Heart left ventricle (tissue), 16 donors: Measurements from ENCODE around the gene SPATA3. TPM values are rescaled to one million over a fixed set of nuclear protein-coding genes. Genes with fewer than 3 reads are reported as not detected.
"Not testable (repeated sequence)": the region's sequence is repeated elsewhere in the genome, so short reads cannot be mapped to it uniquely, and the experiment has no call there.

Source experiments
- ATAC-seq, 4 donors: fragments of 200-7000 bp; cut with Tn5 transposase; one replicate each; pipeline ENCODE4 v1.9.1; 2020 to 2022; ENCODE audit warnings: moderate library complexity in 4 of 4, mild to moderate bottlenecking in 3 of 4, moderate number of reproducible peaks in 1 of 4
- DNase-seq, 5 donors: peaks; one replicate each; pipeline ENCODE4 v3.0.0-alpha.2; 2020
- H3K27ac ChIP-seq, 12 donors: fragments of 200-600 bp; sonication (generic) in 4 of 12; one replicate each; pipeline versions ENCODE4 v1.5.0 to v1.8.0; 2016 to 2022; ENCODE audit warnings: mild to moderate bottlenecking in 2 of 12
- H3K27me3 ChIP-seq, 9 donors: fragments of 200-600 bp; sonication (generic) in 2 of 9; one replicate each; pipeline versions ENCODE4 v1.5.1 to v1.8.0; 2016 to 2022; ENCODE audit warnings: mild to moderate bottlenecking in 3 of 9
- H3K36me3 ChIP-seq, 9 donors: fragments of 200-600 bp; sonication (generic) in 2 of 9; one replicate each; pipeline versions ENCODE4 v1.5.0 to v1.8.0; 2018 to 2022; ENCODE audit warnings: mild to moderate bottlenecking in 2 of 9
- H3K4me1 ChIP-seq, 12 donors: fragments of 200-600 bp; sonication (generic) in 4 of 12; one replicate each; pipeline versions ENCODE4 v1.5.0 to v1.8.0; 2016 to 2022; ENCODE audit warnings: mild to moderate bottlenecking in 3 of 12
- H3K4me3 ChIP-seq, 12 donors: fragments of 200-600 bp; sonication (generic) in 4 of 12; one replicate each; pipeline versions ENCODE4 v1.5.0 to v1.8.0; 2017 to 2022; ENCODE audit warnings: mild to moderate bottlenecking in 9 of 12, moderate library complexity in 4 of 12
- H3K9me3 ChIP-seq, 12 donors: fragments of 200-600 bp; sonication (generic) in 4 of 12; one replicate each; pipeline versions ENCODE4 v1.5.0 to v1.8.0; 2016 to 2022; ENCODE audit warnings: mild to moderate bottlenecking in 1 of 12
- CTCF ChIP-seq, 12 donors: fragments of 200-600 bp; sonication (generic) in 4 of 12; IDR thresholded peaks; one replicate each; pipeline versions ENCODE4 v1.5.0 to v1.8.0; 2018 to 2022; ENCODE audit warnings: antibody characterized with exemption in 12 of 12, mild to moderate bottlenecking in 5 of 12
- POLR2A ChIP-seq, 2 donors: fragments of 450-650 bp; IDR thresholded peaks; one replicate each; pipeline ENCODE4 v1.6.1; 2017; ENCODE audit warnings: antibody characterized with exemption in 2 of 2, mild to moderate bottlenecking in 2 of 2, moderate library complexity in 2 of 2
- WGBS, 4 donors: extraction: QIAGEN DNeasy Blood & Tissue Kit in 2 of 4; methylation state at CpG; one replicate each; pipeline versions ENCODE4 v1.1.5 to v1.1.7; 2013 to 2018; 5-methylcytosine and 5-hydroxymethylcytosine counted together
- intact Hi-C, 10 donors: fragments of 100-400 bp; cut with DNase I; formaldehyde crosslinking; loops; one replicate each; pipeline versions ENCODE4 v1.11.1 to v1.14.2; 2022
- polyA plus RNA-seq, 2 donors: library from polyadenylated mRNA; stranded (reverse); fragments of 200-250 nt; gene quantifications; one replicate each; pipeline ENCODE4 v1.2.3, GENCODE V29; 2013
- total RNA-seq, 9 donors: library from RNA; depleted of rRNA in 2 of 9; stranded (reverse); fragments of >200 nt in 2 of 9; fragmentation: NEBNext Ultra II Directional in 3 of 9; extraction: Animal tissue kit (Norgen Biotek cat#: 25700) in 3 of 9; gene quantifications; one replicate each; pipeline versions ENCODE4 v1.1.0 to v1.2.4, GENCODE V29; 2016 to 2023
- donor health status: ischemic (EF 13 %, LVEDD 7.1; RV severe dilation, severe dysfunction).
- donor health status: healthy with polysubstance abuse.
- donor health status: DM: no; HTN: yes; CAD: no.
- donor health status: DM: no; HTN: no; CAD: no.
- donor health status: ischemic (EF 25% LVEDD 6.9; RV normal size, moderate dysfunction).
- donor health status: ischemic (EF 25% LVEDD 5.7; RV mildly dilated, moderate dysfunction).
- donor health status: healthy.
- donor health status: DM: yes; HTN: yes; CAD: no.
- donor health status: ischemic (EF 35%, LVEDD 5.7; RV mildly dilated, moderate dysfunction).
- donor health status: nonischemic (EF 11% LVEDD 7.7; RV severe dilation, severe dysfunction).
- donor health status: DM: yes; HTN: yes; CAD: no.
- donor health status: PGD.
- donor health status: ischemic (EF 29% LVEDD 5.4; RV normal size, mild dysfunction).
- donor health status: nonischemic (EF 23%, LVEDD 6.1; RV moderate dilation, normal function).

SPATA3 gene
- total and polyA plus RNA-seq, 11 donors: not detected

GRCh38 chr2:230964136-230964730, 31.7 kb upstream of the SPATA3 start:
- H3K4me3 ChIP-seq: no peak overlapping the region
- H3K9me3 ChIP-seq: no peaks in the 10 kb centered on the region
- intact Hi-C loops: no loop called here
- TF ChIP-seq POLR2A (IDR thresholded peaks at IDR 0.05) (no peak), CTCF (IDR thresholded peaks at IDR 0.05) (no peak)
- H3K27ac ChIP-seq: no peak overlapping the region
- no peaks in the 10 kb centered on the region for H3K36me3 ChIP-seq
- WGBS, 4 donors: 93 to 96% (median 95%) methylated on average over 35 to 36 of the region's 36 CpGs
- ATAC-seq (no peak), DNase-seq (no peak)
- H3K27me3 ChIP-seq: peaks cover 0 to 22% (median 3%) of the 10 kb centered on the region in 9 donors
- H3K4me1 ChIP-seq: no peaks in the 10 kb centered on the region

GRCh38 chr2:230967113-230967512, 28.8 kb upstream of the SPATA3 start:
- DNase-seq (no peak), ATAC-seq (no peak)
- Histone ChIP-seq H3K27me3 (peaks cover 0 to 3% (median 0%) of the 10 kb centered on the region in 9 donors), H3K4me1 (no peaks in the 10 kb centered on the region), H3K9me3 (no peaks in the 10 kb centered on the region), H3K27ac (no peak overlapping the region), H3K36me3 (no peaks in the 10 kb centered on the region), H3K4me3 (no peak overlapping the region)
- TF ChIP-seq CTCF (IDR thresholded peaks at IDR 0.05) (no peak), POLR2A (IDR thresholded peaks at IDR 0.05) (no peak)
- WGBS, 4 donors: 55 to 79% (median 75%) methylated on average over 3 of the region's 3 CpGs
- intact Hi-C loops: no loop called here

- H3K4me3 ChIP-seq, ATAC-seq, H3K9me3 ChIP-seq, DNase-seq, H3K4me1 ChIP-seq, H3K27me3 ChIP-seq, H3K36me3 ChIP-seq, intact Hi-C loops, H3K27ac ChIP-seq: not testable (repeated sequence)
- 90 to 94% (median 93%) methylated on average over 6 of the region's 6 CpGs for WGBS, 4 donors
Measured at GRCh38 chr2:230968314-230968713, 27.6 kb upstream of the SPATA3 start.

GRCh38 chr2:230968921-230969658, 26.8 kb upstream of the SPATA3 start:
- no peaks in the 10 kb centered on the region for H3K36me3 ChIP-seq
- intact Hi-C loops: no loop called here
- ATAC-seq (no peak), DNase-seq (no peak)
- TF ChIP-seq POLR2A (IDR thresholded peaks at IDR 0.05) (no peak), CTCF (IDR thresholded peaks at IDR 0.05) (no peak)
- H3K9me3 ChIP-seq: no peaks in the 10 kb centered on the region
- H3K27ac ChIP-seq: no peak overlapping the region
- H3K27me3 ChIP-seq: no peaks in the 10 kb centered on the region
- WGBS, 4 donors: 81 to 88% (median 85%) methylated on average over 15 to 16 of the region's 16 CpGs
- H3K4me1 ChIP-seq: peaks cover 0 to 5% (median 0%) of the 10 kb centered on the region in 12 donors
- no peak overlapping the region for H3K4me3 ChIP-seq
